NB4 (cell line): ENCODE data around the gene FSD2.

ENCODE experiments used
- CTCF ChIP-seq: IDR thresholded peaks from one replicate; pipeline ENCODE4 v1.5.1; 2012; ENCODE audit warnings: low read depth, low read length
- POLR2A ChIP-seq: IDR thresholded peaks from 2 replicates; pipeline ENCODE4 v1.6.1; 2011; ENCODE audit warnings: mild to moderate bottlenecking; ENCODE audit not compliant: insufficient read length; ENCODE audit errors: extremely low read depth
- TF ChIP-seq, protein P1 (sequence below): IDR thresholded peaks from 2 replicates; pipeline ENCODE4 v1.6.1; 2011; ENCODE audit warnings: low read depth, low read length

GRCh38 chr15:82832601-82833361, 26.9 kb upstream of the FSD2 start:
- TF ChIP-seq CTCF, result no peak
- no peak for TF ChIP-seq POLR2A
- TF ChIP-seq, protein P1, sequence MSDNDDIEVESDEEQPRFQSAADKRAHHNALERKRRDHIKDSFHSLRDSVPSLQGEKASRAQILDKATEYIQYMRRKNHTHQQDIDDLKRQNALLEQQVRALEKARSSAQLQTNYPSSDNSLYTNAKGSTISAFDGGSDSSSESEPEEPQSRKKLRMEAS, result peak; percentile 88
